GM19193 (cell line): Measurements from ENCODE around the gene FRMD4B.

Source experiments
- POLR2A ChIP-seq: IDR thresholded peaks from 4 replicates; pipeline ENCODE4 v1.6.1; 2011; ENCODE audit not compliant: insufficient read depth, insufficient read length; ENCODE audit errors: extremely low read depth

Gene FRMD4B

GRCh38 chr3:69386556-69387385, 883 bp upstream of the FRMD4B start:
- no peak for TF ChIP-seq POLR2A

DNA sequence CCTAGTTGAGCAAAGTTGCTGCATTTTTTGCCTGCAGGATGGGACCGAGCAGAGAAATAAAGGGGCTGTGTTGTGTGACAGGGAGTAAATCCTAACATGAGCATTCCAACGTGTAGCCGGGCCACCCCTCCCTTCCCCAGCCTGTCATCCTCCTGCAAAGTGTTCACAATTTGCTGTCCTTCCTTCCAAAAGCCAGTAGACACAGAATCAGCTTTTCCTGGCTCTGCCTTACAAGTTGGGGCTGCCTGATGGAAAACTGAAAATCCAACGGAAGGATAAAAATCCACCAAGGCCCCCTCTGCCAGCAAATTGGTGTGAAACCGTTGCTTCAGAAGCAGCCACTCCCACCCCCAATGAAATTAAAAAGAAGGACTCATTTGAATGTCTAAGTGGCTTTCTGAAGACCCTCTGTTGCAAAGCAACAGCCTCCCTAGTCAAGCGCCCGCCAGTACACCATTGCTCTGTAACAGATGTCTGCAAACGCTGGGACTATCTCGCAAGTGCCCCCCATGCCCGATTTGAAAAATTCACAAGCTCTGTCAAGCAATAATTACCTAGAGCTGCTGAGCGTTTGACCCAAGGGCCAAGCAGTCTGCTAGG, 665 bp downstream of the FRMD4B start:
- no peak for TF ChIP-seq POLR2A

GRCh38 chr3:69384326-69384725, 1.6 kb downstream of the FRMD4B start:
- TF ChIP-seq POLR2A: no peak

- no peak for TF ChIP-seq POLR2A
These were observed 6.2 kb downstream of the FRMD4B start for GRCh38 chr3:69379661-69380060.

DNA sequence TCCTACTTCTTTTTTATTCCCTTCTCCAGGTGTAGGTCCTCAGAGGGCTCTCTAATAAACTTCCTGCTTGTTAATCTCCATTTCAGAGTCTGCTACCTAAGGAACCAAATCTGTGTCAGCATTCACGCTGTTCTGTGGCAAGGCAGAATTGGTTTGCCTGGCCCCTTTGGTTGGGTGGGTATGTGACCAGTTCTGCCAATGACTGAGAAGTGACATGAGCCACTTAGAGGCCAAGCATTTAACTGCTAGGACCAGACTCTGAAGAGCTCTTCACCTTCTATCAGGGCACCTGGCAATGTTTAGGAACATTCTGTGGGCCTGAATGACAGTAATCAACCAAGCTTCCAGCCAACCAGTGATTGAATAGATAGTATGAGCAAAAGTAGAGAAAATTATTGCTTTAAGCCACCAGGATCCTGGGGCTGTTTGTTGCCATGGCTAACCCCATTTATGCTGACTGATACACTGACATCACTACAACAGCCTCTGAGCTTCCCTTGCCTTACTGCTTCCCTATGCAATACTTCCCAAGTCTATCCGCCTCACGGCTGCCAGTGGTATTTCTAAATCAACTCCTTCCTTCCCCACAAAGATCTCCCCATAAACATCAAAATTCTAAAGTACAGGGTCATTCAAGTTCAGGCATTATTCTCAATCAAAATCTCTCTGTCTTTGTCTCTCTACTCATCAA, 7.6 kb downstream of the FRMD4B start:
- TF ChIP-seq POLR2A: no peak

GRCh38 chr3:69377262-69377661, 8.6 kb downstream of the FRMD4B start:
- no peak for TF ChIP-seq POLR2A

DNA sequence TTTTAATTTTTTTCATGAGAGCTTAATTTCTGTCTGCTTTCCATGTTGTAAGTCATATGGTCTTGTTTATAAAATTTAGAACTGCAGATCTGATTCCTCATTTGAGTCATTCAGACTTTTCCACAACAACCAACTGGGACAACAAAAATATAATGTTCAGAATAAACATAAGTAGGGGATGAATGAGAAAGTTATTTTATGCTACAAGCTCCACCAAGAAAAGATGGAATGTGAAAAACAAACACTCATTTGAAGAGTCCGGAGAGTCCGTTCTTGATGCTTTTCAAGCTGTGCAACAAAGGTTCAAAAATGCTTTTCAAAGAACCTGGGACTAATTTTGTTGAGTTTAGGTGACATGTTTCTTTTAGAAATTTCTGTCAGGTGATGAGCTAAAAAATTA, 9.2 kb downstream of the FRMD4B start:
- TF ChIP-seq POLR2A: no peak

DNA sequence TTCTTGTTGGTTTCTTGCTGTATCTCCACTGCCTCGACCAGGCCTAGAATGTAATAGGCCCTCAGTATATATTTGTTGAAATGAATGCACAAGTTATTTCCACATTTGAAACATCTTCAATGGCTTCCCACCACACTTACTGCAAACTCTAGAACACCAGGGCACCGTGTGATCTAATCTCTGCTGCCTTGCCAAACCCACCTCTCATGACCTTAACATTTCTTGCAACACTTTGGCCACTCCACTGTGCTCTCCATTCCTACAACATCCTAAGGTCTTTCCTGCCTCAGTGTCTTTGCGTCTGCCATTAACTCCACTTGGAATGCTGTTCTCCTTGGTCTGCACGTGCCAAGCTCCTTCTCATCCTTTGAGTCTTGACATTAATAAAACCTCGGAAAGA, 14.1 kb downstream of the FRMD4B start:
- TF ChIP-seq POLR2A: no peak

- no peak for TF ChIP-seq POLR2A
These were observed 15.0 kb downstream of the FRMD4B start for GRCh38 chr3:69370901-69371301.

- no peak for TF ChIP-seq POLR2A
These were observed 15.6 kb downstream of the FRMD4B start for GRCh38 chr3:69370156-69370883.

GRCh38 chr3:69368129-69368741, 17.7 kb downstream of the FRMD4B start:
- no peak for TF ChIP-seq POLR2A

DNA sequence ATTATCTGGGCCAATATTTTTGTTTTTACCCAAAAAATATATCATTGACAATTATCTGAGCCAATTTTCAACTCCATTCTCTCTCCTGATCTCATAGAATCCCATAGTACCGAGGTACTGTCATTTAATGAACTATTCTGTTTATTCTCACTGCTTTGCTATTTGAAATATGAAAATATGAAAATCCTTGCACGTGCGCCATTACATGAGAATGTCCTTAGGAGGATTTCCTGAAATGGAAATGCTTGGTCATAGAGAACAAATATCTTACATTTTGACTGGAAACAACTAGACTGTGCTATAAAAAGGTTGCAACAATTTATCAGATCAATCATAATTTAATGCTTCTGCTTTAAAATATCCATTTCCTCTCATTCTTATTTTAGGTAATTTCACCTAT, 18.3 kb downstream of the FRMD4B start:
- no peak for TF ChIP-seq POLR2A

DNA sequence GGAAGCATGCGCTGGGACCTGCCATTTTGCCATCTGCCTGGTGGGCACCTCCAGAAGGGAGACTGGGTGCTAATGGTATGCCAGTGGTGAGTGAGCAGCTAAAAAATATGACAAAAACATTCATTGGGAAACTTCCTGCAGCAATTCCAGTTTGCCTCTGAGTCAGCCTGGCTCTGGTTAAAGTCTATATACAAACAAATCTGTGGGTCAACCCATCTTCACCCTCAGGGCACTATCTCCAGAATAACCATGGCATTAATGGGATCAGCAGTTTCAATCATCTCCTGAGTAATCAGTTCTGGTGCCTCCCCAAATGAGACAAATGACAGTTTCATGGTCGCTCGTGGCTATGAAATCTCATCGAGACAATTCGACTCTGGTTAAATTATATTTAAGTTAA, 21.5 kb downstream of the FRMD4B start:
- TF ChIP-seq POLR2A: no peak

- TF ChIP-seq POLR2A: no peak
These were observed 25.2 kb downstream of the FRMD4B start for GRCh38 chr3:69360690-69361089.

DNA sequence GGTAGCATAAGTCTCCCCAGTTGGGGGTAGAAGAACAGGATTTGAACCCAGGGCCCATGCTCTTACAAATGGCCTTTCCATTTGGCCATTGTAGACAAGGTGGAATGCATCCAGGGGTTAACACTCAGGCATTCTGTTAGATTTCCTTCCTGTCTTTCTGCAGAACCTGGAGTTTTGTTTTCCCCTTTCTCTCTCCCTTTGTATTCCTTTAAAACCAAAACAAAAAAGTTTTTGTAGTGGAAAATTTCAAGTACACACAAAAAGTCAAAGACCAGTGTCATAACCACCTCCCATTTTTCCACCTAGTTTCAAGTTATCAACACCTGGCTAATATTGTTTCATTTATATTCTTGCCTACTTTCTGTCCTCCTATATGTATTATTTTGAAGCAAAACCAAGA, 26.0 kb downstream of the FRMD4B start:
- TF ChIP-seq POLR2A: no peak
